Ectodermal cell (in vitro differentiated cells): Measurements from ENCODE around the gene GINS2.
A peak's percentile ranks its signal among the peaks of the same experiment; 100 is the strongest.

Source experiments
- H3K27ac ChIP-seq: 2 replicates; pipeline ENCODE4 v1.7.0; 2013; ENCODE audit warnings: mild to moderate bottlenecking, low read depth, low read length; ENCODE audit not compliant: insufficient read depth, poor library complexity, severe bottlenecking
- H3K27me3 ChIP-seq: 2 replicates; pipeline ENCODE4 v1.7.0; 2013; ENCODE audit warnings: mild to moderate bottlenecking, low read length; ENCODE audit not compliant: insufficient read depth, control insufficient read depth, poor library complexity, severe bottlenecking
- H3K36me3 ChIP-seq: one replicate; pipeline ENCODE4 v1.7.0; 2013; ENCODE audit warnings: low read length; ENCODE audit not compliant: control insufficient read depth, insufficient read depth
- H3K4me1 ChIP-seq: one replicate; pipeline ENCODE4 v1.7.0; 2013; ENCODE audit warnings: low read length; ENCODE audit not compliant: control insufficient read depth, insufficient read depth
- H3K4me3 ChIP-seq: 2 replicates; pipeline ENCODE4 v1.7.0; 2013; ENCODE audit warnings: low read depth, low read length, control low read depth; ENCODE audit not compliant: insufficient read depth
- H3K9me3 ChIP-seq: 2 replicates; pipeline ENCODE4 v1.7.0; 2013; ENCODE audit warnings: mild to moderate bottlenecking, low read length, moderate library complexity; ENCODE audit not compliant: control insufficient read depth
- WGBS, 2 experiments: methylation state at CpG; one replicate each; pipeline ENCODE4 v1.1.7; 2013; ENCODE audit warnings: missing lambda C conversion rate in 2 of 2; 5-methylcytosine and 5-hydroxymethylcytosine counted together

GINS2 gene

GRCh38 chr16:85660843-85661739, 27.7 kb downstream of the GINS2 start:
- WGBS, 2 experiments = 94 to 95% methylated on average over 42 of the region's 42 CpGs
- H3K36me3 ChIP-seq = peaks cover 15% of the 10 kb centered on the region

GRCh38 chr16:85659805-85660511, 28.8 kb downstream of the GINS2 start:
- 74 to 78% methylated on average over 12 of the region's 12 CpGs for WGBS, 2 experiments
- no peaks in the 10 kb centered on the region for H3K27me3 ChIP-seq
- H3K4me1 ChIP-seq = peaks cover 38% of the 10 kb centered on the region
- H3K4me3 ChIP-seq = no peak overlapping the region
- H3K36me3 ChIP-seq = peaks cover 15% of the 10 kb centered on the region
- no peaks in the 10 kb centered on the region for H3K9me3 ChIP-seq
- H3K27ac ChIP-seq = no peak overlapping the region

More at GRCh38 chr16:85660843-85661739, 27.7 kb downstream of the GINS2 start:
- no peaks in the 10 kb centered on the region for H3K9me3 ChIP-seq
- peak overlapping the region; percentile 90 for H3K27ac ChIP-seq
- H3K4me1 ChIP-seq = peaks cover 34% of the 10 kb centered on the region
- H3K4me3 ChIP-seq = no peak overlapping the region
- H3K27me3 ChIP-seq = no peaks in the 10 kb centered on the region

GRCh38 chr16:85659336-85659735, 29.4 kb downstream of the GINS2 start:
- Histone ChIP-seq H3K9me3 (no peaks in the 10 kb centered on the region), H3K36me3 (peaks cover 15% of the 10 kb centered on the region), H3K4me3 (no peak overlapping the region), H3K27ac (no peak overlapping the region), H3K27me3 (no peaks in the 10 kb centered on the region), H3K4me1 (peaks cover 42% of the 10 kb centered on the region)
- 95% methylated on average over 8 of the region's 8 CpGs for WGBS, 2 experiments

GRCh38 chr16:85658504-85659326, 30.0 kb downstream of the GINS2 start:
- no peaks in the 10 kb centered on the region for H3K27me3 ChIP-seq
- H3K9me3 ChIP-seq = no peaks in the 10 kb centered on the region
- H3K27ac ChIP-seq = no peak overlapping the region
- no peak overlapping the region for H3K4me3 ChIP-seq
- peaks cover 45% of the 10 kb centered on the region for H3K4me1 ChIP-seq
- peaks cover 12% of the 10 kb centered on the region for H3K36me3 ChIP-seq
- WGBS, 2 experiments = 94 to 95% methylated on average over 18 of the region's 18 CpGs

DNA sequence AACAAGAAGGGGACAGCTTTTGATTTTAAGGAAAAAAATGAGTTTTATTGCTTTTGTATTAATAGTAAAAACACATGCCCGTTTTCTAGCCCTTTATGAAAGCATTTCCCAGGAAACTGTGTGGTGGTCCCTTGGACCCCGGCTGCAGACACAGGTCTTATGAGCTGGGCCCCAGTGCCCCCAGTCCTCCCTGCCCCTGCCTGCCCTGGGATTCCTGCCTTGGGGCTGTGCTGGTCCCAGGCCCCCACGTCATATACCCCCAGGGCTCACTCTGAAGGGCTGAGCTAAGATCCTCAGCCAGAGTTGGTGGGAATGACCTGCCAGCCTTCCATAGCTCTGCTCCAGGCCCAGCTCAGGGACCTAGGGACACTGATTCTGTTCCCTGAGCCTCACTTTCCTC, 30.8 kb downstream of the GINS2 start:
- no peaks in the 10 kb centered on the region for H3K27me3 ChIP-seq
- H3K4me3 ChIP-seq = no peak overlapping the region
- no peak overlapping the region for H3K27ac ChIP-seq
- WGBS, 2 experiments = 92 to 96% methylated on average over 3 of the region's 3 CpGs
- H3K9me3 ChIP-seq = no peaks in the 10 kb centered on the region
- peaks cover 8% of the 10 kb centered on the region for H3K36me3 ChIP-seq
- peaks cover 47% of the 10 kb centered on the region for H3K4me1 ChIP-seq

GRCh38 chr16:85657267-85657650, 31.5 kb downstream of the GINS2 start:
- Histone ChIP-seq H3K4me3 (no peak overlapping the region), H3K27ac (no peak overlapping the region), H3K36me3 (peaks cover 8% of the 10 kb centered on the region), H3K9me3 (no peaks in the 10 kb centered on the region), H3K4me1 (peaks cover 47% of the 10 kb centered on the region), H3K27me3 (no peaks in the 10 kb centered on the region)
- WGBS, 2 experiments = 94 to 97% methylated on average over 21 of the region's 21 CpGs

DNA sequence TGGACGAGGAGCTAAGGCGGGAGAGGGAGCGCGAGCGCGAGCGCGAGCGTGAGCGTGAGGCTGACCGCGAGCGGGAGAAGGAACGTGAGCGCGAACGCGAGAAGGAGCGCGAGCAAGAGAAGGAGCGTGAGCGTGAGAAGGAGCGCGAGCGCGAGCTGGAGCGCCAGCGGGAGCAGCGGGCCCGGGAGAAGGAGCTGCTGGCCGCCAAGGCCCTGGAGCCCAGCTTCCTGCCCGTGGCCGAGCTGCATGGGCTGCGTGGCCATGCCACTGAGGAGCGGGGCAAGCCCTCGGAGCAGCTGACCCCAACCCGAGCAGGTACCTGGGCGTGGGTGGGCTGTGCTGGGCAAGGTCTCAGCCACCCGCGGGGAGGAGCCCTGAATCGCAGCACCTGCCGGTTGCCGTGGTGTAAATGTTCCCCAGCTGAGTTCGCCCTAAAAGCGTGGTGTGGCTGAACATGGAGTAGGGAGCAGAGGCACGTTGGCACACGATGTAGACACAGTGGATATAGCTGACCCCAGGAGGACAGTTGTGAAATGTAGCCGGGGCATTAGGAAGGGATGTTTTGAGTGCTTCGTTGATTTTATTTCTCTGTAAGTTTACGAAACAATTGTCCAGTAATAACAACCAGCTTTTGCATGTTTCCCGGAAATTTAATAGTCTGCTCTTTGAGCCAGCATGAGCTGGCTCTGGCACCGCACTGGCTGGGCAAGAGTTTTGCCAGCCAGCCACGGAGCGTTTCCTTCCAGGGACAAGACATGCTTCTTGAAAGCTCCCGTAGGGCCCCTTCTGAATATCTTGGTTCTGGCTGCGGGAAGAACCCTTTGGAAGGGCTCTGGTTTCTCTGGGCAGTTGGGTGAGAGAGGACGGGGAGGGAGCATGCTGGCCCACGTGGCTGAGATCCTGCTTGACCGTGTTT, 32.1 kb downstream of the GINS2 start:
- no peak overlapping the region for H3K4me3 ChIP-seq
- no peaks in the 10 kb centered on the region for H3K27me3 ChIP-seq
- H3K9me3 ChIP-seq = no peaks in the 10 kb centered on the region
- H3K27ac ChIP-seq = no peak overlapping the region
- peaks cover 47% of the 10 kb centered on the region for H3K4me1 ChIP-seq
- H3K36me3 ChIP-seq = peaks cover 8% of the 10 kb centered on the region
- 96% methylated on average over 59 of the region's 59 CpGs for WGBS, 2 experiments

DNA sequence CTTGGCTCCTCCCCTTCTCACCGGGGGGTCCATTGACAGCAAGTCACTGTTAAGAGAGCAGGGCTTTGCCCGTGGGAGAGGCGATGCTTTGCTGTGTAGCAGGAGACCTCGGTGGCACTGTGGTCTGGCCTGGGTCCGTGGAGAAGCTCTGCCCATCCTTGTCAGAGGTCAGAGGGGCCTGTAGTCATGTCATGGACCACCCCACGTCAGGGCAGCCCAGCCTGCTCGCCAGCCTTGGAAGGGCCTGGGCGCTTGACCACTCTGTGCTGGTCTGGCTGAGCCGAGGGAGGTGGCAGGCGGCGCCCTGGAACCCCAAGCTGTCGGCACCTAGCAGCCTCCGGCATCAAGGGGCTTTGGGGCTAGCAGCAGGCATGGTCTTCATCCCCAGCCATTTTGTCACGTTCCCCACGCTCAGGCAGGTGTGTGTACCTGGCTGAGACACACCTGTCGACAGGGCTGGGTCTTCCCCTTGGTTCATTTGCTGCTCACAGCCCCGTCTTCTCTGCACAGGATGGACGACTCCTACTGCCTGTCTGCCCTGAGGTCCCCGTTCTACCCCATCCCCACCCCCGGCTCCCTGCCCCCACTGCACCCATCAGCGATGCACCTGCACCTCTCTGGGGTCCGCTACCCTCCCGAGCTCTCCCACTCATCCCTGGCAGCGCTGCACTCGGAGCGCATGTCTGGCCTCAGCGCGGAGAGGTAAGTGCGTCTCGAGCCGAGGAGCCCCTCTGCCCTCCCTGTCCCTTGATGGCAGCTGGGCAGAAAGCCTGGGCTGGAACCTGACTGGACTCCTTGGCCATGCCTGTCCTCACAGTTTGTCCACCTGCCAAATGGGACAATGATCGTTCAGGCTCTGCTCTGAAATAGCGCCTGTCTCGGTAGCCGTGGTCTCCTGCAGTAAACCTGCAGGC, 33.3 kb downstream of the GINS2 start:
- no peaks in the 10 kb centered on the region for H3K9me3 ChIP-seq
- H3K4me3 ChIP-seq = no peak overlapping the region
- H3K4me1 ChIP-seq = peaks cover 42% of the 10 kb centered on the region
- peaks cover 8% of the 10 kb centered on the region for H3K36me3 ChIP-seq
- H3K27ac ChIP-seq = no peak overlapping the region
- H3K27me3 ChIP-seq = no peaks in the 10 kb centered on the region
- 92 to 93% methylated on average over 35 of the region's 35 CpGs for WGBS, 2 experiments
